ENCODE data around the gene STX4.

STX4 gene

DNA sequence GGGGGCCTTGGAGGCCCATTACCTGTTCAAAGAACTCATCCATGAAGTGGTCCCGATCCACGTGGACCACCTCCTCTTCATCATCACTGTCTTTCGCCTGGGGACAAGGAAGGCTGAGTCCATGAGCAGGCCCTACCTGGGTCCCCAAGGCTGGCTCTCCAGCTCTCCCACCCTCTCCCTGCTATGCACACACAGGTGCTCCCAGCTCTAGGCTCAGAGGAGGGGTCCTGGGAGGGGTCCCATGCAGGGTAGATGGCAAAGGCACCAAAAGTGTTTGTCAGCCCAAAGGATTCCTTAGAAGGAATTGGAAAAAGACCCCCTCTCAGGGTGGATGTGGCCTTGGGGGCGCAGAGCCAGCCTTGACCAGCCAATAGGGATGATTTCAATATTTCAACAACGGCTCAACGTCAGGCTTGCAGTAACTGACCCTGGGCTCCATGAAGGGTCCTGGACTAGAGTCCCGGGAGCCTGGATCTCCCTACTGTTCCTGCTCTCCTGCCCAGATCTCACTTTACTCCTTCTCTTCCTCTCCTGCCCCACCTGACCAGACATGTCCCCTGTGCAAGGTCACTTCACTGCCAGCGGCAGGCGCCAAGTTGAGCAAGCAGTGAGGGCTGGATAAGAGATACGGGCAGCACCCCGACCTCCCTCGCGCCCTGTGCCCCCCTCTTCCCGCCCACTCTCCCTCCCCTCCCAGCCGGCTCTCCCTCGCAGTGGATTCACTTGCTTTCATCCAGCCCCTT is 31.7 kb upstream of the STX4 start:
- TF ChIP-seq, protein P1, sequence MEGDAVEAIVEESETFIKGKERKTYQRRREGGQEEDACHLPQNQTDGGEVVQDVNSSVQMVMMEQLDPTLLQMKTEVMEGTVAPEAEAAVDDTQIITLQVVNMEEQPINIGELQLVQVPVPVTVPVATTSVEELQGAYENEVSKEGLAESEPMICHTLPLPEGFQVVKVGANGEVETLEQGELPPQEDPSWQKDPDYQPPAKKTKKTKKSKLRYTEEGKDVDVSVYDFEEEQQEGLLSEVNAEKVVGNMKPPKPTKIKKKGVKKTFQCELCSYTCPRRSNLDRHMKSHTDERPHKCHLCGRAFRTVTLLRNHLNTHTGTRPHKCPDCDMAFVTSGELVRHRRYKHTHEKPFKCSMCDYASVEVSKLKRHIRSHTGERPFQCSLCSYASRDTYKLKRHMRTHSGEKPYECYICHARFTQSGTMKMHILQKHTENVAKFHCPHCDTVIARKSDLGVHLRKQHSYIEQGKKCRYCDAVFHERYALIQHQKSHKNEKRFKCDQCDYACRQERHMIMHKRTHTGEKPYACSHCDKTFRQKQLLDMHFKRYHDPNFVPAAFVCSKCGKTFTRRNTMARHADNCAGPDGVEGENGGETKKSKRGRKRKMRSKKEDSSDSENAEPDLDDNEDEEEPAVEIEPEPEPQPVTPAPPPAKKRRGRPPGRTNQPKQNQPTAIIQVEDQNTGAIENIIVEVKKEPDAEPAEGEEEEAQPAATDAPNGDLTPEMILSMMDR (IDR thresholded peaks at IDR 0.05; ENCODE audit: low read depth, low read length) = no peak
- H3K4me3 ChIP-seq (ENCODE audit: low read depth, low read length) = no peak overlapping the region

DNA sequence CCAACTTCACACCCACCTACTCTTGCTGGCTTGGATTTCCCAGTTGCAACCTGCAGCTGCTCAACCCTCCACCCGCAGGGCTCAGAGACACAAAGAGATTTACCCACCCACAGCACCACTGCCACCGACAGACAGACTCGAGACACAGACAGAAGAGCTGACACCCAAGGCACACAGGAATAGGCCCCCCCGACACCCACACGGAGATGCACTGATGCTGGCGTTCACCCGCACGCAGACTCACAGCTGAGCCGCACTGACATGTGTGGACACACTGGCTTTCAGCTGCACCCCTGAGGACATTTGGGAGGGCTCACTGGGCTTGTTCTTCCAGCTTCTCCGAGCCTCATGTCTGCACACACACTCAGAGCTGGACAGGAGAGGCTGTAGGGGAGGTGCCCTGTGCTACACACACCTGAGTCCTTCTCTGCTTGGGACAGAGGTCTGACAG is 31.1 kb upstream of the STX4 start:
- H3K4me3 ChIP-seq (ENCODE audit: low read depth, low read length) = no peak overlapping the region
- TF ChIP-seq, protein P1 (IDR thresholded peaks at IDR 0.05; ENCODE audit: low read depth, low read length) = no peak

DNA sequence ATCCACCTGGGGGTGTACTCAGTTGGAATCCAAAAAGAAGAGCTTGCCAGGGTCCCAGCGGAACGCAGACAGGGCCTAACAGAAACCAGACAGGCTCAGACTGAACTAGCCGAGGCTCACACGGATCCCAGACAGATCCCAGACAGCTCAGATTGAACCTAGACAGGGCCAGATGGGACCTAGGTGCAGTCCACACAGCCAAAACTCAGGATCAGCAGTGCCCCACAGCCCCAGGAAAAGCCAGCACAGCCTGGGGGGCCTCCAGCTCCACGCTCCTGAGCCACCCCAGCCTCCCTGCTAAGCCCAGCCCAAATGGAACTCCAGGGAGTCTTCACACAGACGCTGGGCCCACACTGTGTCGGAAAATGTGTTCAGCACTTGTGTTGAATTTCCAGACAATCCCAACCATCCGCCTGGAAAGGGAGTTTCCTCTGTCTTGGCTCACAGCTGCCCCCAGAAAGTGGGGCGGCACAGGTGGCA is 30.5 kb upstream of the STX4 start:
- H3K4me3 ChIP-seq (ENCODE audit: low read depth, low read length) = no peak overlapping the region
- TF ChIP-seq, protein P1 (IDR thresholded peaks at IDR 0.05; ENCODE audit: low read depth, low read length) = no peak

DNA sequence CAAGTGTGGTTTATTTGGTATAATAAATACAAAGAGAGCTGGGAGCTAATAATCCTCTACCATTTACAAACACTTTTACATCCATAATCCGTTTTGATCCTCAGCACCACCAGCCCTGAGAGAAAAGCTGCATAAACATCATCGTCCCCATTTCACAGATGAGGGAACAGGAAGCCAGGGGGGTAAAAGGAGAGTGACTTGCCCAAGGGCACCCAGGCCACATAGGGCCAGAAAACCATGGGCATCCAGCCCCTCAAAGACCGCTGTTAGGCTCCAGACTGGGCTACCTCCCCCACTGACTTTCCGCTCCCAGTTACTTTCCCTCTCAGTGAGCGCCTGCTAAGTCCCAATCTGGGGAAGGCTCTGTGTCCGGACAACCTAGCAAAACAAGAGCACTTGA is 29.6 kb upstream of the STX4 start:
- TF ChIP-seq, protein P1 (IDR thresholded peaks at IDR 0.05; ENCODE audit: low read depth, low read length) = no peak
- H3K4me3 ChIP-seq (ENCODE audit: low read depth, low read length) = no peak overlapping the region

DNA sequence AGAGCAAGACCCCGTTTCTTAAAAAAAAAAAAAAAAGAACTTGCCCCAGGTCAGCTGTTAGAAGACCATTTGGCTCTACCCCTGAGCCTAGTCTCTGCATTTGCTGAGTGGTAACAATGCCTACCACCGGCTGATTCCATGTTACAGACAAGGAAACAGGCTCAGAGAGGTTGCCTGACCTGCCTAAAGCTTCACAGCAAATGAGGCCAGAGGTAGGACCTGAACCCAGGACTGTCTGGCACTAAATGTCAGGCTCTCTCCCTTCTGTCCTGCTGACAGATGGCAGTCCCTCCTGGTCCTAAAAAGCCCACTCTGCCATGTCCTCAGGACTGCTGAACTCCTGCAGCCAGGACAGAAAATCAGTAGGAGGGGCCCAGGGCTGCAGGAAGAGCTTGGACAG is 28.7 kb upstream of the STX4 start:
- TF ChIP-seq, protein P1 (IDR thresholded peaks at IDR 0.05; ENCODE audit: low read depth, low read length) = no peak
- H3K4me3 ChIP-seq (ENCODE audit: low read depth, low read length) = no peak overlapping the region

DNA sequence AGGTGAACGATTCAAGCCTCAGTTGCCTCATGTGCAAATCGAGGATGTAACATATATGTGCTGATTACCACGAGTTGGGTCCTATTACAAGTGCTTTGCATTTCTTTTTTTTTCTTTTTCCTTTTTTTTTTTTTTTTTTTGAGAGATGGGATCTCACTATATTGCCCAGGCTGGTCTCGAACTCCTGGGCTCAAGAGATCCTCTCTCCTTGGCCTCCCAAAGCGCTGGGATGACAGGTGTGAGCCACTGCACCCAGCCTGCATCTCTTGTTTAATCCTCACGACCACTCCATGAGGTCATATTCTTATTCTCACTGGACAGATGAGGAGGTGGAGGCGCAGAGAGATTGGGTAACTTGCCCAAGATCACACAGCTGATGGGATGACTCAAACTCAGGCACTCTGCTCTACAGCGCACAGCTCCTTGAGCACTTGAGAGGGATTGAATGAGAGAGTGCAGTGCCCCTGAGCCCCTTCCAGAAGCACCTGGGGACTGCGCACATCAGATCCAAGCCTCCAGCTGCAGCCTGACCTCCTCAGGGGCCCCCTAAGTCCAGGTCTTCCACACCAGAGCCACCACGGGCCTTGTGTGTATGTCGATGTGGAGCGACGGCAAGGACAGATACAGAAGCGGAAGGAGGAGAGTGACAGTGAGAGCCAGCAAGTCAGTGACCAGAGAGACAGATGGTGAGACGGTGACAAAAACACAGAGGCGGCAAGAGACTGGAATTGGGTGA is 27.8 kb upstream of the STX4 start:
- H3K4me3 ChIP-seq (ENCODE audit: low read depth, low read length) = no peak overlapping the region
- TF ChIP-seq, protein P1 (IDR thresholded peaks at IDR 0.05; ENCODE audit: low read depth, low read length) = no peak

DNA sequence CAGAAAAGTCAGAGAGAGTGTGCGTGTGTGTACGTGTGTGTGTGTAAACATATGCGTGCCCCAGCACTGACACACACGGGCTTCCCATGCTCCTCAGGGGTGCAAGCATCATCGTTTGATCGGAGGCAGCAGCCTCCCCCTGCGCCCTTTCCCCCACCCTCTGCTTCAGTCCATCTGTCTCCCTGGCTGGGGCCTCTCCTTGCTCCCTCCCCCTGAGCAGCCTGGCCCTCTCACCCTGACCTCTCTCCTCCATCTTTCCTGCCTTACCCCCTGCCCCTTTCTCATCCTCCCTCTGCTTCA is 27.3 kb upstream of the STX4 start:
- no peak overlapping the region for H3K4me3 ChIP-seq (ENCODE audit: low read depth, low read length)
- TF ChIP-seq, protein P1 (IDR thresholded peaks at IDR 0.05; ENCODE audit: low read depth, low read length) = no peak
